Brain pericyte (primary cell): Measurements from ENCODE around the gene WNT7A.

ENCODE experiments used
- DNase-seq: peaks from one replicate; pipeline ENCODE4 v3.0.0-alpha.2; 2012; ENCODE audit warnings: low read depth, low spot score

WNT7A gene

GRCh38 chr3:13772321-13772745 lies 107.5 kb downstream of the WNT7A start:
- no peak for DNase-seq

- no peak for DNase-seq
These were observed 108.4 kb downstream of the WNT7A start for GRCh38 chr3:13771496-13771895.

GRCh38 chr3:13770170-13771169 lies 109.4 kb downstream of the WNT7A start:
- DNase-seq, result no peak

DNA sequence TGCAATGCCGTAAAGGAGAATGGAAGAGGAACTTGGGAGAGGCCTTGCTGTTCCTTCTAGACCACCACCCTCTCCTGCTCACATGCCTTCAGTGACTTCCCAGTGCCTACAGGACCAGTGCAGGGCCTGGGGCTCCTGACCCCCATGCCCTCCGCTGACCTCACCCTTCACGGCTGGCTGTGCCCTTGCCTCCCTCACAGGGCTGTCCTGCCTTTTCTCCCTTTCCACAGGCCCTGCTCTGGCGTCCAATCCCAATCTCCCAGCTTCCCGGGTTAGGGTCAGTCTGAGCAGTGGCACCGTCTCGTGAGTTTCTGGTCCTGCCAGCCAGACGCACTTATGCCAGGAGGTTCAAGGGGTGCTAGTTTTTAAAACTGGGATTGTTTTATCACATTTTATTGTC lies 110.4 kb downstream of the WNT7A start:
- DNase-seq, result no peak

- no peak for DNase-seq
These were observed 111.4 kb downstream of the WNT7A start for GRCh38 chr3:13768453-13768852.

GRCh38 chr3:13767896-13768295 lies 112.0 kb downstream of the WNT7A start:
- no peak for DNase-seq

DNA sequence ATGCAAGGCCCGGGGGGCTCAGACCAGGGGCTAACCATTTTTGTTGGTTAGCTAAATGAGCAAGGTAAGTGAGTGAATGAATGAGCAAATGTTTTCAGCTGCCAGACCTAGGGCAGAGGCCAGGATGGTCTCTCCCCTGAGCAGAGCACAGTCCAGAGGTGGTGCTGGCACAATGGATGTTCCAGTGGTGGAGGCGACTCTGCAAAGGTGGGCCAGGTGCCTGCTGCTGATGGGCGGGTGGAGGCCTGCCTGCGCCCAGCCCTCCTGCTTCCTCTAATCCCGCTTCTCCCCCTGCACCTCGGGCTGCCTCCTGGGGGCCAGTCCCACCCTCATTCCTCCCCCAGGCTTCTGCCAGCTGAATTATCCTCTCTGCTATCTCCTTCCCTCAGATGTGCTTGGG lies 112.8 kb downstream of the WNT7A start:
- DNase-seq, result no peak
